Calu3 (cell line): Measurements from ENCODE around the gene ASCC2. TPM values are rescaled to one million over a fixed set of nuclear protein-coding genes. Genes with fewer than 3 reads are reported as not detected.

Experiments
- BruUV-seq: library from RNA; stranded (reverse); fragments of 400-500 nt; replicated peaks from 2 replicates; lab custom pipeline; 2021; lab: Mats Ljungman, UMichigan
- CTCF ChIA-PET: fragments of 300-600 bp; sonication (Branson Sonifier 250); formaldehyde crosslinking; loops from one replicate; lab custom pipeline; 2022; ENCODE audit warnings: antibody characterized with exemption; lab: Charles Lee
- DNase-seq: peaks from one replicate; pipeline ENCODE4 v3.0.0; 2022
- H3K27ac Mint-ChIP-seq: one replicate; pipeline ENCODE4 v1.8.0; 2022; ENCODE audit warnings: mixed read lengths; ENCODE audit not compliant: unreplicated experiment
- H3K27me3 Mint-ChIP-seq: one replicate; pipeline ENCODE4 v1.8.0; 2022; ENCODE audit warnings: mixed read lengths; ENCODE audit not compliant: unreplicated experiment
- H3K36me3 Mint-ChIP-seq: one replicate; pipeline ENCODE4 v1.8.0; 2022; ENCODE audit warnings: mild to moderate bottlenecking, moderate library complexity, mixed read lengths; ENCODE audit not compliant: insufficient read depth, unreplicated experiment
- H3K4me1 Mint-ChIP-seq: one replicate; pipeline ENCODE4 v1.8.0; 2022; ENCODE audit warnings: mild to moderate bottlenecking, low read depth, mixed read lengths; ENCODE audit not compliant: unreplicated experiment
- H3K4me3 Mint-ChIP-seq: one replicate; pipeline ENCODE4 v1.8.0; 2022; ENCODE audit warnings: mild to moderate bottlenecking, low read depth, moderate library complexity, mixed read lengths; ENCODE audit not compliant: unreplicated experiment
- H3K9me3 Mint-ChIP-seq: one replicate; pipeline ENCODE4 v1.8.0; 2022; ENCODE audit warnings: low read depth, mixed read lengths; ENCODE audit not compliant: unreplicated experiment
- intact Hi-C: fragments of 100-400 bp; cut with micrococcal nuclease; formaldehyde crosslinking; loops from one replicate; pipeline ENCODE4 v1.10.0; 2022; ENCODE audit not compliant: unreplicated experiment
- total RNA-seq: library from RNA; stranded (reverse); gene quantifications from 2 replicates; pipeline ENCODE4 v1.2.3, GENCODE V29; 2022
- TF ChIP-seq, protein P1 (sequence below): fragments of 200-600 bp; IDR thresholded peaks from one replicate; pipeline ENCODE4 v1.8.0; 2022; ENCODE audit warnings: antibody characterized with exemption; ENCODE audit not compliant: unreplicated experiment

The ASCC2 gene
- total RNA-seq, 1 experiment from 2014 or later = 62.6 TPM

DNA sequence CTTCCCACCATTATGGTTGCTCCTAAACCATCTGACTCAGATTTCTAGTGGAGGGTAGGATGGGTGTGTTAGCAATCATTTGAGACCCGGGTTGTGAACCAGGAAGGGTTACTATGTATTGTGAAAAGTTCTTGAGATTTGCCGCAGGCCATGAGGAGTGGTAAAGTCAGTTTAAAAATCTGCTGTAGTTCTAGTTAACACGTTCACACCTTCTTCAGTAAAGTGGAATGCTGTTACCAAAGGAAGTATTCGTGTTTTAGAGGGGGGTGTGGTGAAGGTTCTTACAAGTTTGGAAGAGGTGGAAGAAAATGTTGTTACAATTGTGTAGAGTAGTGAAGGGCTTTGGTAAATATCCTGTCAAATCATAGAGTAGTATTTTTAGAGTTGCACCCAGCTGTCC lies 47.5 kb upstream of the ASCC2 start:
- H3K27me3 Mint-ChIP-seq = no peaks in the 10 kb centered on the region
- H3K4me1 Mint-ChIP-seq = no peaks in the 10 kb centered on the region
- CTCF ChIA-PET = no interaction called here
- no TSS peak for BruUV-seq
- no peak for DNase-seq
- H3K36me3 Mint-ChIP-seq = peaks cover 17% of the 10 kb centered on the region
- no peaks in the 10 kb centered on the region for H3K9me3 Mint-ChIP-seq
- TF ChIP-seq, protein P1, sequence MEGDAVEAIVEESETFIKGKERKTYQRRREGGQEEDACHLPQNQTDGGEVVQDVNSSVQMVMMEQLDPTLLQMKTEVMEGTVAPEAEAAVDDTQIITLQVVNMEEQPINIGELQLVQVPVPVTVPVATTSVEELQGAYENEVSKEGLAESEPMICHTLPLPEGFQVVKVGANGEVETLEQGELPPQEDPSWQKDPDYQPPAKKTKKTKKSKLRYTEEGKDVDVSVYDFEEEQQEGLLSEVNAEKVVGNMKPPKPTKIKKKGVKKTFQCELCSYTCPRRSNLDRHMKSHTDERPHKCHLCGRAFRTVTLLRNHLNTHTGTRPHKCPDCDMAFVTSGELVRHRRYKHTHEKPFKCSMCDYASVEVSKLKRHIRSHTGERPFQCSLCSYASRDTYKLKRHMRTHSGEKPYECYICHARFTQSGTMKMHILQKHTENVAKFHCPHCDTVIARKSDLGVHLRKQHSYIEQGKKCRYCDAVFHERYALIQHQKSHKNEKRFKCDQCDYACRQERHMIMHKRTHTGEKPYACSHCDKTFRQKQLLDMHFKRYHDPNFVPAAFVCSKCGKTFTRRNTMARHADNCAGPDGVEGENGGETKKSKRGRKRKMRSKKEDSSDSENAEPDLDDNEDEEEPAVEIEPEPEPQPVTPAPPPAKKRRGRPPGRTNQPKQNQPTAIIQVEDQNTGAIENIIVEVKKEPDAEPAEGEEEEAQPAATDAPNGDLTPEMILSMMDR = no peak
- intact Hi-C loops = no loop called here
- H3K27ac Mint-ChIP-seq = no peak overlapping the region
- no peak overlapping the region for H3K4me3 Mint-ChIP-seq

DNA sequence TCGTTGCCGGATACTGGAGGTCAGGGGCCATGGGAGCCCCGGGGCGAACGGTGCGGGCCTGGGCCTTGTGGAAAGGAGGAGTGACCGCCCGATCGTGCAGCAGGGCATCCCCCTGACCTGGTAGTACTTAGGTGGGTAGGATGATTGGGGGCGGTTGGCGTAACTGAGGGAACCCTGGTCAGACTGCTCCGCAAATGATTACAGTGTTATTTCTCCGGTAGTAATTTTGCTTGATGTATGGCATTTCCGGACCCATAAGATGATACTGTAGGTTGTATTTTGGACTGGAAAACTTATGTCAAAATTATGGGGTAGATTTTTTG lies 45.7 kb upstream of the ASCC2 start:
- Mint-ChIP-seq H3K27ac (peak overlapping the region; percentile 68), H3K4me1 (no peaks in the 10 kb centered on the region), H3K4me3 (peak overlapping the region; percentile 92), H3K9me3 (no peaks in the 10 kb centered on the region), H3K36me3 (peaks cover 17% of the 10 kb centered on the region), H3K27me3 (no peaks in the 10 kb centered on the region)
- DNase-seq = no peak
- no TSS peak for BruUV-seq
- CTCF ChIA-PET = interaction anchor here (0.9 to 2.2 kb wide), 7 partner anchors 11 to 205 kb away, joined by 3 to 17 read pairs (median 9); partner anchors contain the start of gene ASCC2
- TF ChIP-seq, protein P1 = no peak
- intact Hi-C loops = no loop called here

DNA sequence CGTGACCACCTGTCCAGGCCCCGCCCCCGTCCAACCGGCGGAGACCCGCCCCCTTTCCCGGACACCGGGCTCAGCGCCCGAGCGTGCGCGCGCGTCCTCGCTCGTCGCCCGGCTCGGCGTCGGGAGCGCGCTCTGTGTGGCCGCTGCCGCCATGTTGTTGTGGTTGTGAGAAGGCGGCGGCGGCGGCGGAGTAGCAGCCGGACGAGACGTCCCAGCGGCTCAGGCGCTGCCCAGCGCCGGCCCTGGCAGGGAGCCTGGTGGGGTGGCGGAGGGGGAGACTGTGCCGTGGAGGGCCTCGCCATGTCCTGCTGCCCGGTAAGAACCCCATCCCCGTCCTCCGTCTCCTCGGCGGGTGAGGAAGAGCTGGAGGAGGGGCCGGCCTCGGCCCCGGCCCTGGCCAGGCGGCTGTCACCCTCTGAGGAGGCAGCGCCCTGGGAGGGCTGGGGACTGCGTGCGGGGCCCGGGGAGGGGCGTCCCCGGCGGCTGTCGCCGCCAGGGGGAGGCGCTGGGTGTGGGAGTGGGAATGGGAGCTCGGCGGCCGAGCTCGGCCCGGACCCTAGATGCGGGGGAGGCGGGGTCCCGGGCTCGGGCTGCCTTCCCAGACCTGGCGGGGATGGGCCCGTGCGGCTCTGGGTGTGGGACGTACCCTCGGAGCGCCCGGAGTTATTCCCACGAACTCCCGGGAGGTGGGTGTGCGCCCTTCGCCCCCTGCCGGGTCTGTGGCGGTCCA lies 45.1 kb upstream of the ASCC2 start, which contains the start of gene MTMR3:
Gene MTMR3, plus strand, starts transcription at position 130 of the 730 bp plus-strand sequence. CDS start 87,886 bp downstream, outside the sequence.
- intact Hi-C loops = no loop called here
- Mint-ChIP-seq H3K27ac (peak within 1 kb of the TSS; percentile 68), H3K36me3 (peaks cover 17% of the 10 kb centered on the region), H3K9me3 (no peaks in the 10 kb centered on the region), H3K4me1 (no peaks in the 10 kb centered on the region), H3K27me3 (no peaks in the 10 kb centered on the region), H3K4me3 (peak within 1 kb of the TSS; percentile 92)
- CTCF ChIA-PET = interaction anchor here (0.6 to 2.2 kb wide), 8 partner anchors 11 to 206 kb away, joined by 3 to 17 read pairs (median 8); partner anchors contain the start of gene ASCC2
- TF ChIP-seq, protein P1 = peak; percentile 63
- BruUV-seq = no TSS peak
- peak; percentile 98 for DNase-seq

DNA sequence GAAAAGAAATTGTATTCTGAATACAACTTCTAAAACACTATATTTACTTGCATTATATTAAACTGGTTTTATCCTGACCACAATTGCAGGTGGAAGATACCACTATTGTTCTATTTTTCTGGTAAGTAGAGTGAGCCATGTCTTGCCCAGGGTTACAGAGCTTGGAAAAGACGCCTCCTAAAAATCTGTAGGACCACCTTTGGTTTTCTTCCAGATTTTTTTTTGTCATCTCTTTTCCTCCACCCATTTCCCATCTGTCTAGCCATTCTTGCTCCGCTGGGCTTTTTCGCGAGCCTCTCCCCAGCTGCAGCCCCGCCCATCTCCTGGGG lies 44.6 kb upstream of the ASCC2 start:
- H3K4me3 Mint-ChIP-seq = peak overlapping the region; percentile 92

More for the DNA sequence above, 44.6 kb upstream of the ASCC2 start:
- Mint-ChIP-seq H3K4me1 (no peaks in the 10 kb centered on the region), H3K27me3 (no peaks in the 10 kb centered on the region), H3K36me3 (peaks cover 17% of the 10 kb centered on the region), H3K27ac (peak overlapping the region; percentile 28), H3K9me3 (no peaks in the 10 kb centered on the region)
- intact Hi-C loops = no loop called here
- no TSS peak for BruUV-seq
- DNase-seq = no peak
- CTCF ChIA-PET = interaction anchor here (1.1 to 2.2 kb wide), 6 partner anchors 10 to 206 kb away, joined by 3 to 17 read pairs (median 10); no protein-coding TSS in a partner anchor
- TF ChIP-seq, protein P1 = no peak
